GM04504 (cell line): ENCODE results near the gene FAM168A.

Source experiments
- DNase-seq: peaks from one replicate; pipeline ENCODE4 v3.0.0-alpha.2; 2012; ENCODE audit warnings: low read depth

Gene FAM168A

GRCh38 chr11:73597956-73598718, at the start of gene FAM168A:
FAM168A (minus strand) TSS chr11:73598112; CDS start chr11:73468474, 129,638 bp downstream.
- DNase-seq, result peak; percentile 96

- peak; percentile 56 for DNase-seq
Observed at GRCh38 chr11:73647459-73648100, 49.7 kb upstream of the FAM168A start.

- DNase-seq, result no peak
Observed at GRCh38 chr11:73645972-73646631, 48.2 kb upstream of the FAM168A start, which contains the start of gene PLEKHB1. PLEKHB1 (plus strand) TSS chr11:73646581; CDS start chr11:73646609, 28 bp downstream.

GRCh38 chr11:73645121-73645969, 47.4 kb upstream of the FAM168A start:
- DNase-seq, result no peak

GRCh38 chr11:73641668-73642067, 43.8 kb upstream of the FAM168A start:
- no peak for DNase-seq

- no peak for DNase-seq
Observed at GRCh38 chr11:73640592-73640991, 42.7 kb upstream of the FAM168A start.

- no peak for DNase-seq
Observed at GRCh38 chr11:73637012-73637411, 39.1 kb upstream of the FAM168A start.

GRCh38 chr11:73636249-73636648, 38.3 kb upstream of the FAM168A start:
- no peak for DNase-seq

GRCh38 chr11:73635721-73636120, 37.8 kb upstream of the FAM168A start:
- DNase-seq, result no peak

- DNase-seq, result no peak
Observed at GRCh38 chr11:73633999-73634398, 36.1 kb upstream of the FAM168A start.

- DNase-seq, result no peak
Observed at GRCh38 chr11:73632996-73633395, 35.1 kb upstream of the FAM168A start.

- no peak for DNase-seq
Observed at GRCh38 chr11:73629907-73630306, 32.0 kb upstream of the FAM168A start.

- DNase-seq, result peak; percentile 38
Observed at GRCh38 chr11:73625696-73626318, 27.9 kb upstream of the FAM168A start.

GRCh38 chr11:73623686-73624085, 25.8 kb upstream of the FAM168A start:
- peak; percentile 8 for DNase-seq

- no peak for DNase-seq
Observed at GRCh38 chr11:73622926-73623593, 25.1 kb upstream of the FAM168A start.

GRCh38 chr11:73614591-73614990, 16.7 kb upstream of the FAM168A start:
- no peak for DNase-seq

- no peak for DNase-seq
Observed at GRCh38 chr11:73612601-73613140, 14.8 kb upstream of the FAM168A start.

GRCh38 chr11:73598719-73599379, 937 bp upstream of the FAM168A start:
- no peak for DNase-seq

- DNase-seq, result no peak
Observed at GRCh38 chr11:73597336-73597955, 466 bp downstream of the FAM168A start.

GRCh38 chr11:73596547-73596946, 1.4 kb downstream of the FAM168A start:
- no peak for DNase-seq
